H1 (cell line): Measurements from ENCODE around the gene CAP1. TPM values are rescaled to one million over a fixed set of nuclear protein-coding genes. Genes with fewer than 3 reads are reported as not detected.

Experiments
- CTCF ChIA-PET: fragments of 300-600 bp; sonication (Branson Sonifier 250); formaldehyde crosslinking; loops from one replicate; lab custom pipeline; 2021; ENCODE audit not compliant: partially characterized antibody; lab: Charles Lee
- POLR2A ChIA-PET: fragments of 300-600 bp; sonication (Branson Sonifier 250); formaldehyde crosslinking; loops from one replicate; lab custom pipeline; 2021; ENCODE audit warnings: inconsistent platforms; ENCODE audit not compliant: partially characterized antibody; lab: Charles Lee
- DNase-seq, 2 experiments: peaks; one replicate each; pipeline versions ENCODE4 v3.0.0 to v3.0.0-alpha.2; 2010 to 2022; ENCODE audit warnings: low spot score in 2 of 2, low read depth in 1 of 2, mixed read lengths in 1 of 2
- FAIRE-seq: peaks from 2 replicates; lab custom pipeline; 2011; peaks lifted over from hg19 to GRCh38; lab: Jason Lieb, UNC
- H2AFZ ChIP-seq: 2 replicates; pipeline ENCODE4 v1.8.1; 2012; ENCODE audit warnings: low read length, inconsistent platforms
- H2AK5ac ChIP-seq: 2 replicates; pipeline ENCODE4 v1.6.1; 2013; ENCODE audit warnings: low read depth, low read length
- H2BK120ac ChIP-seq: replicated peaks from 2 replicates; pipeline ENCODE3; 2013; ENCODE audit warnings: low read depth, low read length, inconsistent platforms
- H2BK12ac ChIP-seq: 2 replicates; pipeline ENCODE4 v1.6.1; 2013; ENCODE audit warnings: low read depth, low read length
- H2BK15ac ChIP-seq: 2 replicates; pipeline ENCODE4 v1.6.1; 2013; ENCODE audit warnings: low read length
- H2BK20ac ChIP-seq: 2 replicates; pipeline ENCODE4 v1.6.1; 2013; ENCODE audit warnings: low read length
- H2BK5ac ChIP-seq: 2 replicates; pipeline ENCODE4 v1.6.1; 2013; ENCODE audit warnings: low read depth, low read length
- H3K14ac ChIP-seq: 2 replicates; pipeline ENCODE4 v1.6.1; 2013; ENCODE audit warnings: inconsistent platforms; ENCODE audit not compliant: insufficient read length
- H3K18ac ChIP-seq: 2 replicates; pipeline ENCODE4 v1.6.1; 2013; ENCODE audit warnings: low read length; ENCODE audit errors: extremely low read depth
- H3K23ac ChIP-seq: 2 replicates; pipeline ENCODE4 v1.6.1; 2013; ENCODE audit warnings: inconsistent platforms; ENCODE audit not compliant: insufficient read length
- H3K23me2 ChIP-seq: 2 replicates; pipeline ENCODE4 v1.6.1; 2013; ENCODE audit warnings: low read depth, low read length
- H3K27ac ChIP-seq: 2 replicates; pipeline ENCODE4 v1.6.1; 2011; ENCODE audit warnings: low read depth, low read length, inconsistent platforms
- H3K27me3 ChIP-seq, 4 experiments: replicated peaks in 1 of 4; 1 replicate in 1 of 4; 2 replicates in 3 of 4; pipeline versions ENCODE4 v1.6.1 to v1.8.1; 2011 to 2013; ENCODE audit warnings: low read length in 3 of 4, mild to moderate bottlenecking in 3 of 4, inconsistent platforms in 2 of 4, mixed read lengths in 2 of 4, moderate library complexity in 1 of 4; ENCODE audit not compliant: control insufficient read depth in 3 of 4, insufficient read depth in 3 of 4; ENCODE audit errors: extremely low read depth in 1 of 4
- H3K36me3 ChIP-seq, 4 experiments: 2 replicates each; pipeline versions ENCODE4 v1.6.1 to v1.8.1; 2011 to 2013; ENCODE audit warnings: mild to moderate bottlenecking in 4 of 4, low read length in 3 of 4, moderate library complexity in 2 of 4, control low read depth in 1 of 4, inconsistent platforms in 1 of 4; ENCODE audit not compliant: insufficient read depth in 4 of 4, control insufficient read depth in 2 of 4
- H3K4ac ChIP-seq: replicated peaks from 2 replicates; pipeline ENCODE3; 2013; ENCODE audit warnings: low read length, low read depth, mixed read lengths, inconsistent platforms; ENCODE audit not compliant: insufficient read length
- H3K4me1 ChIP-seq, 4 experiments: replicated peaks in 1 of 4; 1 replicate in 1 of 4; 2 replicates in 3 of 4; pipeline versions ENCODE4 v1.6.1 to v1.8.1; 2011 to 2013; ENCODE audit warnings: low read length in 3 of 4, inconsistent platforms in 2 of 4, mixed read lengths in 1 of 4; ENCODE audit not compliant: insufficient read depth in 4 of 4, control insufficient read depth in 3 of 4
- H3K4me2 ChIP-seq, 2 experiments: 2 replicates each; pipeline versions ENCODE4 v1.6.1 to v1.8.1; 2011 to 2013; ENCODE audit warnings: low read depth in 2 of 2, low read length in 2 of 2, control low read depth in 1 of 2, inconsistent platforms in 1 of 2, mild to moderate bottlenecking in 1 of 2; ENCODE audit not compliant: insufficient read depth in 1 of 2
- H3K4me3 ChIP-seq, 4 experiments: fragments of 200-600, 300-600 bp in 1 of 4; sonication (generic), shearing (Covaris generic), sonication (Bioruptor Twin) in 1 of 4; 2 replicates each; pipeline versions ENCODE4 v1.5.1 to v1.8.1; 2011 to 2016; ENCODE audit warnings: low read length in 4 of 4, low read depth in 3 of 4, control low read depth in 2 of 4, inconsistent platforms in 2 of 4, mild to moderate bottlenecking in 2 of 4, mixed read lengths in 1 of 4, moderate library complexity in 1 of 4; ENCODE audit not compliant: insufficient read depth in 2 of 4; ENCODE audit errors: extremely low read depth in 1 of 4
- H3K56ac ChIP-seq: replicated peaks from 2 replicates; pipeline ENCODE3; 2013; ENCODE audit warnings: low read depth, mild to moderate bottlenecking, mixed read lengths, low read length, inconsistent platforms; ENCODE audit not compliant: insufficient read length
- H3K79me1 ChIP-seq: 2 replicates; pipeline ENCODE4 v1.6.1; 2013; ENCODE audit warnings: low read depth, low read length, control low read depth
- H3K79me2 ChIP-seq, 2 experiments: 2 replicates each; pipeline versions ENCODE4 v1.6.1 to v1.8.1; 2012 to 2013; ENCODE audit warnings: low read length in 2 of 2, mild to moderate bottlenecking in 2 of 2, inconsistent platforms in 1 of 2; ENCODE audit not compliant: insufficient read depth in 2 of 2, control insufficient read depth in 1 of 2
- H3K9ac ChIP-seq, 4 experiments: replicated peaks in 1 of 4; 1 replicate in 1 of 4; 2 replicates in 3 of 4; pipeline versions ENCODE4 v1.6.1 to v1.8.1; 2011 to 2013; ENCODE audit warnings: low read depth in 3 of 4, low read length in 3 of 4, control low read depth in 2 of 4, mild to moderate bottlenecking in 2 of 4, moderate library complexity in 2 of 4, inconsistent platforms in 1 of 4; ENCODE audit errors: extremely low read depth in 1 of 4
- H3K9me3 ChIP-seq, 2 experiments: 2 replicates each; pipeline versions ENCODE4 v1.6.1 to v1.8.1; 2012 to 2013; ENCODE audit warnings: mild to moderate bottlenecking in 2 of 2, moderate library complexity in 2 of 2, control low read depth in 1 of 2, inconsistent platforms in 1 of 2, low read depth in 1 of 2, low read length in 1 of 2, mixed read lengths in 1 of 2; ENCODE audit not compliant: insufficient read depth in 2 of 2
- H4K20me1 ChIP-seq, 2 experiments: replicated peaks in 1 of 2; 2 replicates each; pipeline versions ENCODE3 to v1.8.1; 2011 to 2013; ENCODE audit warnings: inconsistent platforms in 2 of 2, low read length in 2 of 2, mild to moderate bottlenecking in 1 of 2; ENCODE audit not compliant: insufficient read depth in 2 of 2, control insufficient read depth in 1 of 2
- H4K5ac ChIP-seq: 2 replicates; pipeline ENCODE4 v1.6.1; 2013; ENCODE audit warnings: low read length, low read depth, mixed read lengths, inconsistent platforms; ENCODE audit not compliant: insufficient read length
- H4K8ac ChIP-seq: 2 replicates; pipeline ENCODE4 v1.8.0; 2013; ENCODE audit warnings: mild to moderate bottlenecking, moderate library complexity, low read length, inconsistent platforms; ENCODE audit not compliant: insufficient read depth; ENCODE audit errors: extremely low read depth
- H4K91ac ChIP-seq: replicated peaks from 2 replicates; pipeline ENCODE3; 2013; ENCODE audit warnings: low read length, mixed read lengths, inconsistent platforms; ENCODE audit not compliant: insufficient read length
- ASH2L ChIP-seq: fragments of 200-600, 300-600 bp; sonication (generic); IDR thresholded peaks from one replicate; pipeline ENCODE4 v1.7.1; 2017; ENCODE audit warnings: low read length
- FOSL1 ChIP-seq: IDR thresholded peaks from 2 replicates; pipeline ENCODE4 v1.6.1; 2011; ENCODE audit warnings: mild to moderate bottlenecking, low read depth, low read length, moderate library complexity; ENCODE audit not compliant: insufficient read depth
- JUND ChIP-seq: IDR thresholded peaks from 2 replicates; pipeline ENCODE4 v1.6.1; 2011; ENCODE audit warnings: mild to moderate bottlenecking, improper control_type of control experiment, low read length
- MAX ChIP-seq: IDR thresholded peaks from 2 replicates; pipeline ENCODE4 v1.6.1; 2012; ENCODE audit warnings: inconsistent platforms
- SRF ChIP-seq: IDR thresholded peaks from 2 replicates; pipeline ENCODE4 v1.6.1; 2011; ENCODE audit warnings: mild to moderate bottlenecking, low read depth, low read length, moderate library complexity
- ZNF274 ChIP-seq: IDR thresholded peaks from 2 replicates; pipeline ENCODE4 v1.7.0; 2012; ENCODE audit warnings: low read length, borderline replicate concordance; ENCODE audit errors: extremely low read depth
- WGBS, 2 experiments: shearing (Covaris generic) in 1 of 2; methylation state at CpG; one replicate each; pipeline versions ENCODE4 v1.1.6 to v1.1.7; 2013 to 2015; ENCODE audit warnings: low lambda C conversion rate in 2 of 2, mixed read lengths in 2 of 2, inconsistent platforms in 1 of 2, low coverage in 1 of 2, missing lambda C conversion rate in 1 of 2; ENCODE audit not compliant: insufficient replicate concordance in 2 of 2, insufficient coverage in 1 of 2, insufficient read length in 1 of 2; ENCODE audit errors: extremely low coverage in 1 of 2, missing lambda C conversion rate in 1 of 2; 5-methylcytosine and 5-hydroxymethylcytosine counted together
- polyA plus RNA-seq, 7 experiments: library from polyadenylated mRNA; depleted of rRNA in 3 of 7; stranded (reverse) in 5 of 7; unstranded in 2 of 7; fragments of >200 nt in 5 of 7; fragments of 200-250 nt in 2 of 7; gene quantifications; 1 replicate in 5 of 7; 2 replicates in 1 of 7; 4 replicates in 1 of 7; pipeline versions ENCODE4 v1.2.1 to v1.2.3, GENCODE V29; 2011 to 2013; ENCODE audit warnings: missing spikeins in 2 of 7, mixed read lengths in 2 of 7
- total RNA-seq: library from RNA; stranded (reverse); fragmentation: NEBNext Ultra II Directional; extraction: Animal tissue kit (Norgen Biotek cat#: 25700); gene quantifications from 2 replicates; pipeline ENCODE4 v1.2.1, GENCODE V29; 2021

CAP1 gene
- total and polyA plus RNA-seq, 2 of the 8 experiments (the other 6 are each of a cell fraction or from before 2014, with no cell fraction given), result 140 to 295 TPM

- Histone ChIP-seq H3K4me1 (peaks cover under 1 to 2% (median 2%) of the 10 kb centered on the region in 4 experiments; a peak in 4 of 7 replicates), H3K27me3 (no peaks in the 10 kb centered on the region), H2BK120ac (no peak overlapping the region), H3K27ac (no peak overlapping the region), H3K9me3 (no peaks in the 10 kb centered on the region), H2BK20ac (no peak overlapping the region), H2BK5ac (no peak overlapping the region), H2BK12ac (no peak overlapping the region), H3K4me2 (no peak overlapping the region), H3K23ac (no peak overlapping the region), H4K20me1 (peaks cover 0 to 14% of the 10 kb centered on the region in 2 experiments), H3K36me3 (peaks cover 0 to 4% (median 0%) of the 10 kb centered on the region in 4 experiments; a peak in 2 of 8 replicates), H2AK5ac (no peak overlapping the region), H3K79me2 (peaks cover 22 to 79% of the 10 kb centered on the region in 2 experiments), H3K23me2 (peaks cover 4% of the 10 kb centered on the region), H4K91ac (no peak overlapping the region), H3K79me1 (peaks cover 5% of the 10 kb centered on the region), H3K4me3 (no peak overlapping the region), H3K14ac (no peak overlapping the region), H4K8ac (no peak overlapping the region), H2BK15ac (no peak overlapping the region), H3K4ac (no peak overlapping the region), H4K5ac (no peak overlapping the region), H3K56ac (no peak overlapping the region), H3K18ac (no peak overlapping the region), H3K9ac (no peak overlapping the region), H2AFZ (no peak overlapping the region)
- DNase-seq, result no peak
- POLR2A ChIA-PET, result interaction anchor here (0.9 kb wide), 1 partner anchor 12 kb away, joined by 3 read pairs; no protein-coding TSS in a partner anchor
- no peak for FAIRE-seq
- 95% methylated on average over 3 of the region's 3 CpGs; no CpG with 5 or more reads in 1 of the 2 experiments for WGBS, 2 experiments
- TF ChIP-seq JUND (no peak), ASH2L (no peak), MAX (no peak), ZNF274 (no peak), SRF (no peak), FOSL1 (no peak)
- CTCF ChIA-PET, result interaction anchor here (1.6 kb wide), 1 partner anchor 17 kb away, joined by 3 read pairs; no protein-coding TSS in a partner anchor
Observed at GRCh38 chr1:40044110-40044509, 3.6 kb downstream of the CAP1 start.
